GM23338 (cell line): ENCODE results near the gene HINT2. TPM values are rescaled to one million over a fixed set of nuclear protein-coding genes. Genes with fewer than 3 reads are reported as not detected.

Experiments
- ATAC-seq: fragments of 200-7000 bp; cut with Tn5 transposase; 3 replicates; pipeline ENCODE4 v1.9.1; 2020
- DNase-seq: peaks from one replicate; pipeline ENCODE4 v3.0.0-alpha.2; 2015; ENCODE audit warnings: low spot score
- H2AFZ ChIP-seq: fragments of 200-600 bp; sonication (generic); 2 replicates; pipeline ENCODE4 v1.8.0; 2016; ENCODE audit warnings: antibody characterized with exemption, mild to moderate bottlenecking, moderate library complexity
- H3F3A ChIP-seq: fragments of 200-600 bp; sonication (generic); replicated peaks from 2 replicates; pipeline ENCODE4 v1.8.0; 2017; ENCODE audit warnings: antibody characterized with exemption, mixed run types, low read depth
- H3K27ac ChIP-seq: fragments of 200-600 bp; sonication (generic); 2 replicates; pipeline ENCODE4 v1.6.1; 2016; ENCODE audit warnings: low read depth
- H3K27me3 ChIP-seq: fragments of 200-600 bp; sonication (generic); 2 replicates; pipeline ENCODE4 v1.8.0; 2016; ENCODE audit warnings: mild to moderate bottlenecking, mixed run types, moderate library complexity; ENCODE audit not compliant: insufficient read depth
- H3K36me3 ChIP-seq: fragments of 200-600 bp; sonication (generic); 2 replicates; pipeline ENCODE4 v1.8.0; 2016; ENCODE audit warnings: mild to moderate bottlenecking; ENCODE audit not compliant: insufficient read depth
- H3K4me1 ChIP-seq: fragments of 200-600 bp; sonication (generic); 2 replicates; pipeline ENCODE4 v1.8.0; 2016; ENCODE audit warnings: mild to moderate bottlenecking, moderate library complexity; ENCODE audit not compliant: insufficient read depth
- H3K4me2 ChIP-seq: fragments of 200-600 bp; sonication (generic); 2 replicates; pipeline ENCODE4 v1.7.1; 2017; ENCODE audit warnings: mixed run types
- H3K4me3 ChIP-seq: fragments of 200-600 bp; sonication (generic); 2 replicates; pipeline ENCODE4 v1.6.1; 2016; ENCODE audit warnings: mixed run types
- H3K79me2 ChIP-seq: fragments of 200-600 bp; sonication (generic); replicated peaks from 2 replicates; pipeline ENCODE4 v1.8.0; 2017; ENCODE audit warnings: mild to moderate bottlenecking; ENCODE audit not compliant: insufficient read depth
- H3K9me2 ChIP-seq: fragments of 200-600 bp; sonication (generic); 2 replicates; pipeline ENCODE4 v1.8.0; 2017; ENCODE audit not compliant: insufficient read depth
- H4K20me1 ChIP-seq: fragments of 200-600 bp; sonication (generic); replicated peaks from 2 replicates; pipeline ENCODE4 v1.8.0; 2017; ENCODE audit warnings: mild to moderate bottlenecking; ENCODE audit not compliant: insufficient read depth
- H3K27ac Mint-ChIP-seq: 2 replicates; pipeline ENCODE4 v1.8.0; 2020; ENCODE audit warnings: inconsistent platforms, mild to moderate bottlenecking, moderate library complexity, mixed read lengths
- H3K27me3 Mint-ChIP-seq: 3 replicates; pipeline ENCODE4 v1.8.0; 2022; ENCODE audit warnings: low read depth, mild to moderate bottlenecking, moderate library complexity, mixed read lengths, inconsistent platforms; ENCODE audit not compliant: insufficient read depth, poor library complexity
- H3K36me3 Mint-ChIP-seq: 3 replicates; pipeline ENCODE4 v1.8.0; 2021; ENCODE audit warnings: low read depth, mild to moderate bottlenecking, inconsistent platforms, moderate library complexity, mixed read lengths
- H3K4me1 Mint-ChIP-seq: 3 replicates; pipeline ENCODE4 v1.8.0; 2020; ENCODE audit warnings: mild to moderate bottlenecking, inconsistent platforms, mixed read lengths
- H3K4me3 Mint-ChIP-seq: 3 replicates; pipeline ENCODE4 v1.8.0; 2021; ENCODE audit warnings: moderate library complexity, mild to moderate bottlenecking, inconsistent platforms, mixed read lengths
- H3K9me3 Mint-ChIP-seq: 3 replicates; pipeline ENCODE4 v1.8.0; 2020; ENCODE audit warnings: moderate library complexity, mild to moderate bottlenecking, inconsistent platforms, mixed read lengths
- CREB1 ChIP-seq: fragments of 250-450 bp; sonication (Bioruptor Pico); IDR thresholded peaks from 2 replicates; pipeline ENCODE4 v1.5.0; 2020; ENCODE audit warnings: low read depth, mild to moderate bottlenecking, moderate library complexity
- ETS1 ChIP-seq: IDR thresholded peaks from 2 replicates; pipeline ENCODE4 v1.6.1; 2016; ENCODE audit warnings: antibody characterized with exemption
- EZH2phosphoT487 ChIP-seq: fragments of 200-600 bp; sonication (generic); IDR thresholded peaks from one replicate; pipeline ENCODE4 v1.8.1; 2018; ENCODE audit warnings: antibody characterized with exemption; ENCODE audit not compliant: unreplicated experiment
- JUNB ChIP-seq: IDR thresholded peaks from one replicate; pipeline ENCODE4 v1.6.1; 2016; ENCODE audit warnings: antibody characterized with exemption; ENCODE audit not compliant: unreplicated experiment
- POLR2AphosphoS5 ChIP-seq: IDR thresholded peaks from 2 replicates; pipeline ENCODE4 v1.6.1; 2016; ENCODE audit warnings: antibody characterized with exemption, low read depth
- ZNF114 ChIP-seq: fragments of 250-450 bp; sonication (Bioruptor Pico); IDR thresholded peaks from 2 replicates; pipeline ENCODE4 v1.5.0; 2020; ENCODE audit warnings: mild to moderate bottlenecking, moderate library complexity
- polyA plus RNA-seq: library from polyadenylated mRNA; unstranded; fragments of >200 nt; fragmentation: Nextera tagmentation; extraction: Ambion mirVana; gene quantifications from 2 replicates; pipeline ENCODE4 v1.2.1, GENCODE V29; 2016
- total RNA-seq: library from RNA; depleted of rRNA; stranded (reverse); fragments of >200 nt; shearing (Covaris generic); gene quantifications from 2 replicates; pipeline ENCODE4 v1.2.3, GENCODE V29; 2014
- TF ChIP-seq, protein P1 (sequence below), 2 experiments: fragments of 200-600 bp in 1 of 2; sonication (generic) in 1 of 2; conservative IDR thresholded peaks; 2 replicates each; pipeline versions ENCODE4 v1.5.1 to v1.6.1; 2016 to 2017; ENCODE audit warnings: antibody characterized with exemption in 2 of 2, low read depth in 2 of 2, mild to moderate bottlenecking in 2 of 2, moderate library complexity in 1 of 2
- TF ChIP-seq, protein P2 (sequence below): fragments of 250-450 bp; sonication (Bioruptor Pico); IDR thresholded peaks from 2 replicates; pipeline ENCODE4 v1.5.0; 2020; ENCODE audit warnings: mild to moderate bottlenecking, moderate library complexity

Gene HINT2
- total and polyA plus RNA-seq, 2 experiments from 2014 or later = 20.9 to 69.9 TPM

DNA sequence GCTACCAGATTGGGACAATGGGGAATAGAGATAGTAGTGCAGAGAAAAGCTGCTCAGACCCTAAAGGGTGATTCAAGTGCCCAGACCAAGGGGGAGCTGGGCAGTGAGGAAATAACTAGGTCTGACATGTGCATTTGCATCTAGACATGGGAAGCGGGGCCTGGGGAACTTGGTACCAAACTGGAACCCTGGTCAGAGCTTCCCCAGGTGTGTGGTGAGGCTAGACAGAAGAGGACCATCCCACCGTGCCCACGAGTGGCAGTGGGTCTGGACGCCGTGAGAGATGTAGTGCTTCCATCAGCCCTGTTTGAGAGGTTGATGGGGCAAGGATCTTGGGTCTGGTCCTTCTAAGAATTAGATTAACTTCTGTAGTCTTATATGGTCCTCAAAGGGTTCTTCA lies 21.8 kb upstream of the HINT2 start:
- Histone ChIP-seq H3K4me1 (no peaks in the 10 kb centered on the region), H3K4me2 (no peak overlapping the region), H3K27me3 (no peaks in the 10 kb centered on the region), H4K20me1 (no peaks in the 10 kb centered on the region; the same call in 1 of the 2 replicates), H3F3A (no peaks in the 10 kb centered on the region), H3K9me2 (peaks cover 5% of the 10 kb centered on the region; the same call in 1 of the 2 replicates), H3K4me3 (no peak overlapping the region), H3K79me2 (no peaks in the 10 kb centered on the region), H3K27ac (no peak overlapping the region), H3K36me3 (no peaks in the 10 kb centered on the region), H2AFZ (no peak overlapping the region)
- TF ChIP-seq POLR2AphosphoS5 (no peak), JUNB (no peak), ETS1 (no peak), CREB1 (no peak)
- TF ChIP-seq, protein P1, sequence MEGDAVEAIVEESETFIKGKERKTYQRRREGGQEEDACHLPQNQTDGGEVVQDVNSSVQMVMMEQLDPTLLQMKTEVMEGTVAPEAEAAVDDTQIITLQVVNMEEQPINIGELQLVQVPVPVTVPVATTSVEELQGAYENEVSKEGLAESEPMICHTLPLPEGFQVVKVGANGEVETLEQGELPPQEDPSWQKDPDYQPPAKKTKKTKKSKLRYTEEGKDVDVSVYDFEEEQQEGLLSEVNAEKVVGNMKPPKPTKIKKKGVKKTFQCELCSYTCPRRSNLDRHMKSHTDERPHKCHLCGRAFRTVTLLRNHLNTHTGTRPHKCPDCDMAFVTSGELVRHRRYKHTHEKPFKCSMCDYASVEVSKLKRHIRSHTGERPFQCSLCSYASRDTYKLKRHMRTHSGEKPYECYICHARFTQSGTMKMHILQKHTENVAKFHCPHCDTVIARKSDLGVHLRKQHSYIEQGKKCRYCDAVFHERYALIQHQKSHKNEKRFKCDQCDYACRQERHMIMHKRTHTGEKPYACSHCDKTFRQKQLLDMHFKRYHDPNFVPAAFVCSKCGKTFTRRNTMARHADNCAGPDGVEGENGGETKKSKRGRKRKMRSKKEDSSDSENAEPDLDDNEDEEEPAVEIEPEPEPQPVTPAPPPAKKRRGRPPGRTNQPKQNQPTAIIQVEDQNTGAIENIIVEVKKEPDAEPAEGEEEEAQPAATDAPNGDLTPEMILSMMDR (conservative IDR thresholded peaks at IDR 0.05; ENCODE audit: low read depth in 2 of 2) = no peak
- DNase-seq = no peak
- Mint-ChIP-seq H3K9me3 (no peaks in the 10 kb centered on the region; the same call in 2 of the 3 replicates), H3K27ac (no peak overlapping the region), H3K4me3 (no peak overlapping the region), H3K27me3 (peaks cover 10% of the 10 kb centered on the region), H3K4me1 (peaks cover 21% of the 10 kb centered on the region), H3K36me3 (no peaks in the 10 kb centered on the region)
- ATAC-seq = no peak

GRCh38 chr9:35835766-35836165 lies 20.9 kb upstream of the HINT2 start:
- Histone ChIP-seq H2AFZ (no peak overlapping the region), H3K79me2 (no peaks in the 10 kb centered on the region), H3K9me2 (peaks cover 5% of the 10 kb centered on the region; the same call in 1 of the 2 replicates), H3F3A (no peaks in the 10 kb centered on the region), H3K4me3 (no peak overlapping the region), H3K27ac (no peak overlapping the region), H3K4me1 (no peaks in the 10 kb centered on the region), H3K4me2 (no peak overlapping the region), H4K20me1 (no peaks in the 10 kb centered on the region; the same call in 1 of the 2 replicates), H3K36me3 (no peaks in the 10 kb centered on the region), H3K27me3 (no peaks in the 10 kb centered on the region)
- Mint-ChIP-seq H3K4me3 (no peak overlapping the region), H3K27ac (no peak overlapping the region), H3K36me3 (no peaks in the 10 kb centered on the region), H3K9me3 (no peaks in the 10 kb centered on the region; the same call in 2 of the 3 replicates), H3K27me3 (peaks cover 7% of the 10 kb centered on the region), H3K4me1 (peaks cover 21% of the 10 kb centered on the region)
- ATAC-seq (no peak), DNase-seq (no peak)
- no peak for TF ChIP-seq ZNF114 (CRISPR knock-in tag)
- no peak for TF ChIP-seq EZH2phosphoT487
- no peak for TF ChIP-seq JUNB
- no peak for TF ChIP-seq CREB1
- TF ChIP-seq, protein P2, sequence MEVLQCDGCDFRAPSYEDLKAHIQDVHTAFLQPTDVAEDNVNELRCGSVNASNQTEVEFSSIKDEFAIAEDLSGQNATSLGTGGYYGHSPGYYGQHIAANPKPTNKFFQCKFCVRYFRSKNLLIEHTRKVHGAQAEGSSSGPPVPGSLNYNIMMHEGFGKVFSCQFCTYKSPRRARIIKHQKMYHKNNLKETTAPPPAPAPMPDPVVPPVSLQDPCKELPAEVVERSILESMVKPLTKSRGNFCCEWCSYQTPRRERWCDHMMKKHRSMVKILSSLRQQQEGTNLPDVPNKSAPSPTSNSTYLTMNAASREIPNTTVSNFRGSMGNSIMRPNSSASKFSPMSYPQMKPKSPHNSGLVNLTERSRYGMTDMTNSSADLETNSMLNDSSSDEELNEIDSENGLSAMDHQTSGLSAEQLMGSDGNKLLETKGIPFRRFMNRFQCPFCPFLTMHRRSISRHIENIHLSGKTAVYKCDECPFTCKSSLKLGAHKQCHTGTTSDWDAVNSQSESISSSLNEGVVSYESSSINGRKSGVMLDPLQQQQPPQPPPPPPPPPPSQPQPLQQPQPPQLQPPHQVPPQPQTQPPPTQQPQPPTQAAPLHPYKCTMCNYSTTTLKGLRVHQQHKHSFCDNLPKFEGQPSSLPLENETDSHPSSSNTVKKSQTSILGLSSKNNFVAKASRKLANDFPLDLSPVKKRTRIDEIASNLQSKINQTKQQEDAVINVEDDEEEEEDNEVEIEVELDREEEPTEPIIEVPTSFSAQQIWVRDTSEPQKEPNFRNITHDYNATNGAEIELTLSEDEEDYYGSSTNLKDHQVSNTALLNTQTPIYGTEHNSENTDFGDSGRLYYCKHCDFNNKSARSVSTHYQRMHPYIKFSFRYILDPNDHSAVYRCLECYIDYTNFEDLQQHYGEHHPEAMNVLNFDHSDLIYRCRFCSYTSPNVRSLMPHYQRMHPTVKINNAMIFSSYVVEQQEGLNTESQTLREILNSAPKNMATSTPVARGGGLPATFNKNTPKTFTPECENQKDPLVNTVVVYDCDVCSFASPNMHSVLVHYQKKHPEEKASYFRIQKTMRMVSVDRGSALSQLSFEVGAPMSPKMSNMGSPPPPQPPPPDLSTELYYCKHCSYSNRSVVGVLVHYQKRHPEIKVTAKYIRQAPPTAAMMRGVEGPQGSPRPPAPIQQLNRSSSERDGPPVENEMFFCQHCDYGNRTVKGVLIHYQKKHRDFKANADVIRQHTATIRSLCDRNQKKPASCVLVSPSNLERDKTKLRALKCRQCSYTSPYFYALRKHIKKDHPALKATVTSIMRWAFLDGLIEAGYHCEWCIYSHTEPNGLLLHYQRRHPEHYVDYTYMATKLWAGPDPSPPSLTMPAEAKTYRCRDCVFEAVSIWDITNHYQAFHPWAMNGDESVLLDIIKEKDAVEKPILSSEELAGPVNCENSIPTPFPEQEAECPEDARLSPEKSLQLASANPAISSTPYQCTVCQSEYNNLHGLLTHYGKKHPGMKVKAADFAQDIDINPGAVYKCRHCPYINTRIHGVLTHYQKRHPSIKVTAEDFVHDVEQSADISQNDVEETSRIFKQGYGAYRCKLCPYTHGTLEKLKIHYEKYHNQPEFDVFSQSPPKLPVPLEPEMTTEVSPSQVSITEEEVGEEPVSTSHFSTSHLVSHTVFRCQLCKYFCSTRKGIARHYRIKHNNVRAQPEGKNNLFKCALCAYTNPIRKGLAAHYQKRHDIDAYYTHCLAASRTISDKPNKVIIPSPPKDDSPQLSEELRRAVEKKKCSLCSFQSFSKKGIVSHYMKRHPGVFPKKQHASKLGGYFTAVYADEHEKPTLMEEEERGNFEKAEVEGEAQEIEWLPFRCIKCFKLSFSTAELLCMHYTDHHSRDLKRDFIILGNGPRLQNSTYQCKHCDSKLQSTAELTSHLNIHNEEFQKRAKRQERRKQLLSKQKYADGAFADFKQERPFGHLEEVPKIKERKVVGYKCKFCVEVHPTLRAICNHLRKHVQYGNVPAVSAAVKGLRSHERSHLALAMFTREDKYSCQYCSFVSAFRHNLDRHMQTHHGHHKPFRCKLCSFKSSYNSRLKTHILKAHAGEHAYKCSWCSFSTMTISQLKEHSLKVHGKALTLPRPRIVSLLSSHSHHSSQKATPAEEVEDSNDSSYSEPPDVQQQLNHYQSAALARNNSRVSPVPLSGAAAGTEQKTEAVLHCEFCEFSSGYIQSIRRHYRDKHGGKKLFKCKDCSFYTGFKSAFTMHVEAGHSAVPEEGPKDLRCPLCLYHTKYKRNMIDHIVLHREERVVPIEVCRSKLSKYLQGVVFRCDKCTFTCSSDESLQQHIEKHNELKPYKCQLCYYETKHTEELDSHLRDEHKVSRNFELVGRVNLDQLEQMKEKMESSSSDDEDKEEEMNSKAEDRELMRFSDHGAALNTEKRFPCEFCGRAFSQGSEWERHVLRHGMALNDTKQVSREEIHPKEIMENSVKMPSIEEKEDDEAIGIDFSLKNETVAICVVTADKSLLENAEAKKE (CRISPR knock-in tag) = no peak
- no peak for TF ChIP-seq ETS1
